CD4-positive, CD25-positive, alpha-beta regulatory T cell (primary cell): ENCODE results near the gene APP. TPM values are rescaled to one million over a fixed set of nuclear protein-coding genes. Genes with fewer than 3 reads are reported as not detected.
A peak's percentile ranks its signal among the peaks of the same experiment; 100 is the strongest.

ENCODE experiments used
- ATAC-seq, 2 donors: fragments of 150-1000 bp; cut with Tn5 transposase; one replicate each; pipeline ENCODE4 v1.10.0; 2021; ENCODE audit warnings: low read depth in 2 of 2, moderate number of reproducible peaks in 2 of 2, moderate library complexity in 1 of 2
- DNase-seq, 3 donors: peaks; one replicate each; pipeline versions ENCODE4 v3.0.0 to v3.0.0-alpha.2; 2012 to 2022; ENCODE audit warnings: mixed read lengths in 1 of 3
- H3K27ac ChIP-seq: one replicate; pipeline ENCODE4 v1.7.0; 2013; ENCODE audit warnings: mild to moderate bottlenecking, low read length; ENCODE audit not compliant: insufficient read depth, poor library complexity, severe bottlenecking
- H3K27me3 ChIP-seq: one replicate; pipeline ENCODE4 v1.7.0; 2013; ENCODE audit warnings: low read length; ENCODE audit not compliant: control insufficient read depth, insufficient read depth
- H3K36me3 ChIP-seq: one replicate; pipeline ENCODE4 v1.7.0; 2013; ENCODE audit warnings: mild to moderate bottlenecking, low read length, moderate library complexity; ENCODE audit not compliant: control insufficient read depth, insufficient read depth
- H3K4me1 ChIP-seq: 2 replicates; pipeline ENCODE4 v1.7.0; 2013; ENCODE audit warnings: mild to moderate bottlenecking, low read length; ENCODE audit not compliant: insufficient read depth, control insufficient read depth, poor library complexity, severe bottlenecking
- H3K4me3 ChIP-seq: one replicate; pipeline ENCODE4 v1.7.0; 2013; ENCODE audit warnings: low read depth, mild to moderate bottlenecking, low read length, moderate library complexity
- H3K9me3 ChIP-seq, 2 experiments: 1 replicate in 1 of 2; 2 replicates in 1 of 2; pipeline ENCODE4 v1.7.0; 2013; ENCODE audit warnings: low read length in 2 of 2, mild to moderate bottlenecking in 1 of 2, moderate library complexity in 1 of 2; ENCODE audit not compliant: control insufficient read depth in 2 of 2
- H3K27ac Mint-ChIP-seq, 3 donors: one replicate each; pipeline ENCODE4 v1.8.0; 2020 to 2022; ENCODE audit warnings: mild to moderate bottlenecking in 3 of 3, mixed read lengths in 3 of 3, moderate library complexity in 2 of 3
- H3K27me3 Mint-ChIP-seq: one replicate; pipeline ENCODE4 v1.8.0; 2022; ENCODE audit warnings: mild to moderate bottlenecking, mixed read lengths
- H3K36me3 Mint-ChIP-seq: one replicate; pipeline ENCODE4 v1.8.0; 2020; ENCODE audit warnings: mixed read lengths
- H3K4me1 Mint-ChIP-seq, 4 donors: one replicate each; pipeline ENCODE4 v1.8.0; 2020 to 2022; ENCODE audit warnings: mixed read lengths in 4 of 4, mild to moderate bottlenecking in 1 of 4
- H3K4me3 Mint-ChIP-seq, 4 donors: one replicate each; pipeline ENCODE4 v1.8.0; 2020 to 2022; ENCODE audit warnings: mild to moderate bottlenecking in 4 of 4, mixed read lengths in 4 of 4, moderate library complexity in 3 of 4
- H3K9me3 Mint-ChIP-seq, 7 donors: one replicate each; pipeline ENCODE4 v1.8.0; 2020 to 2022; ENCODE audit warnings: mixed read lengths in 7 of 7, mild to moderate bottlenecking in 3 of 7, moderate library complexity in 2 of 7
- polyA plus RNA-seq, 4 donors: library from polyadenylated mRNA; unstranded; fragments of 300-500 nt; fragmentation: Illumina TruSeq; gene quantifications; one replicate each; pipeline ENCODE4 v1.2.3, GENCODE V29; 2021
- total RNA-seq: library from RNA; stranded (reverse); gene quantifications from one replicate; pipeline ENCODE4 v1.2.3, GENCODE V29; 2022

Gene APP
- total and polyA plus RNA-seq, 5 donors from 2014 or later = 3.9 to 29.5 (median 7.5) TPM

GRCh38 chr21:26171258-26172100 lies 909 bp upstream of the APP start:
- H3K27me3 ChIP-seq = peaks cover 4% of the 10 kb centered on the region
- Mint-ChIP-seq H3K4me1 (peaks cover 4 to 24% (median 15%) of the 10 kb centered on the region in 4 donors), H3K36me3 (peaks cover 2% of the 10 kb centered on the region), H3K27ac (peak overlapping the region in 1 of 3 donors; percentile 34), H3K27me3 (peaks cover 47% of the 10 kb centered on the region), H3K4me3 (peak overlapping the region; percentile 83 to 89 (median 84)), H3K9me3 (peaks cover 0 to 1% (median 0%) of the 10 kb centered on the region in 7 donors)
- peak overlapping the region; percentile 58 for H3K4me3 ChIP-seq
- ATAC-seq = no peak
- H3K27ac ChIP-seq = no peak overlapping the region
- no peaks in the 10 kb centered on the region for H3K9me3 ChIP-seq
- DNase-seq = no peak
- H3K36me3 ChIP-seq = no peaks in the 10 kb centered on the region
- H3K4me1 ChIP-seq = peaks cover 25% of the 10 kb centered on the region

GRCh38 chr21:26169611-26170470 lies 729 bp downstream of the APP start:
- Mint-ChIP-seq H3K4me1 (peaks cover 4 to 27% (median 15%) of the 10 kb centered on the region in 4 donors), H3K36me3 (peaks cover 2% of the 10 kb centered on the region), H3K9me3 (peaks cover 0 to 1% (median 0%) of the 10 kb centered on the region in 7 donors), H3K27ac (peak overlapping the region in 2 of 3 donors; percentile 52 to 83), H3K27me3 (peaks cover 48% of the 10 kb centered on the region), H3K4me3 (peak overlapping the region; percentile 95 to 100 (median 95))
- Histone ChIP-seq H3K27me3 (peaks cover 4% of the 10 kb centered on the region), H3K4me3 (peak overlapping the region; percentile 67), H3K36me3 (no peaks in the 10 kb centered on the region), H3K27ac (peak overlapping the region; percentile 30), H3K4me1 (peaks cover 25% of the 10 kb centered on the region), H3K9me3 (no peaks in the 10 kb centered on the region)
- DNase-seq = peak; percentile 1 to 48 (median 16)
- peak; percentile 12 to 19 for ATAC-seq

GRCh38 chr21:26169061-26169610 lies 1.4 kb downstream of the APP start:
- Histone ChIP-seq H3K9me3 (no peaks in the 10 kb centered on the region), H3K4me3 (peak overlapping the region; percentile 56), H3K4me1 (peaks cover 25% of the 10 kb centered on the region), H3K27me3 (peaks cover 4% of the 10 kb centered on the region), H3K36me3 (no peaks in the 10 kb centered on the region), H3K27ac (no peak overlapping the region)
- peaks cover 44% of the 10 kb centered on the region for H3K27me3 Mint-ChIP-seq
- peak overlapping the region; percentile 67 to 83 (median 80) for H3K27ac Mint-ChIP-seq
- peaks cover 4 to 27% (median 15%) of the 10 kb centered on the region in 4 donors for H3K4me1 Mint-ChIP-seq
- peak overlapping the region; percentile 95 to 100 (median 95) for H3K4me3 Mint-ChIP-seq
- peaks cover 2% of the 10 kb centered on the region for H3K36me3 Mint-ChIP-seq
- peak in 2 of 3 donors; percentile 50 to 75 for DNase-seq
- H3K9me3 Mint-ChIP-seq = peaks cover 0 to 1% (median 0%) of the 10 kb centered on the region in 7 donors
- ATAC-seq = peak; percentile 59

GRCh38 chr21:26168371-26168770 lies 2.2 kb downstream of the APP start:
- Mint-ChIP-seq H3K4me3 (peak overlapping the region in 3 of 4 donors; percentile 95 to 100 (median 95)), H3K9me3 (peaks cover 0 to 1% (median 0%) of the 10 kb centered on the region in 7 donors), H3K4me1 (peaks cover 4 to 27% (median 15%) of the 10 kb centered on the region in 4 donors), H3K36me3 (peaks cover 2% of the 10 kb centered on the region), H3K27ac (no peak overlapping the region), H3K27me3 (peaks cover 37% of the 10 kb centered on the region)
- no peak for DNase-seq
- H3K36me3 ChIP-seq = no peaks in the 10 kb centered on the region
- peaks cover 4% of the 10 kb centered on the region for H3K27me3 ChIP-seq
- peak overlapping the region; percentile 56 for H3K4me3 ChIP-seq
- peaks cover 25% of the 10 kb centered on the region for H3K4me1 ChIP-seq
- H3K27ac ChIP-seq = no peak overlapping the region
- H3K9me3 ChIP-seq = no peaks in the 10 kb centered on the region
- ATAC-seq = no peak

GRCh38 chr21:26167593-26167992 lies 3.0 kb downstream of the APP start:
- peaks cover 36% of the 10 kb centered on the region for H3K27me3 Mint-ChIP-seq
- Histone ChIP-seq H3K27me3 (peaks cover 4% of the 10 kb centered on the region), H3K36me3 (no peaks in the 10 kb centered on the region), H3K9me3 (no peaks in the 10 kb centered on the region), H3K4me1 (peaks cover 25% of the 10 kb centered on the region), H3K27ac (no peak overlapping the region), H3K4me3 (no peak overlapping the region)
- H3K27ac Mint-ChIP-seq = no peak overlapping the region
- peaks cover 4 to 27% (median 16%) of the 10 kb centered on the region in 4 donors for H3K4me1 Mint-ChIP-seq
- H3K36me3 Mint-ChIP-seq = peaks cover 2% of the 10 kb centered on the region
- peak overlapping the region in 2 of 4 donors; percentile 16 to 73 for H3K4me3 Mint-ChIP-seq
- no peak for DNase-seq
- no peak for ATAC-seq
- peaks cover 0 to 1% (median 0%) of the 10 kb centered on the region in 7 donors for H3K9me3 Mint-ChIP-seq

- Histone ChIP-seq H3K36me3 (no peaks in the 10 kb centered on the region), H3K9me3 (no peaks in the 10 kb centered on the region), H3K4me1 (peaks cover 15% of the 10 kb centered on the region), H3K4me3 (no peak overlapping the region), H3K27ac (no peak overlapping the region), H3K27me3 (peaks cover 4% of the 10 kb centered on the region)
- peaks cover 2% of the 10 kb centered on the region for H3K36me3 Mint-ChIP-seq
- DNase-seq (no peak), ATAC-seq (no peak)
- H3K9me3 Mint-ChIP-seq = no peaks in the 10 kb centered on the region
- peaks cover 30% of the 10 kb centered on the region for H3K27me3 Mint-ChIP-seq
- peaks cover 4 to 19% (median 16%) of the 10 kb centered on the region in 4 donors for H3K4me1 Mint-ChIP-seq
- no peak overlapping the region for H3K4me3 Mint-ChIP-seq
- H3K27ac Mint-ChIP-seq = no peak overlapping the region
These were observed 5.2 kb downstream of the APP start for GRCh38 chr21:26165331-26165730.

- Histone ChIP-seq H3K4me3 (no peak overlapping the region), H3K4me1 (peaks cover 6% of the 10 kb centered on the region), H3K36me3 (no peaks in the 10 kb centered on the region), H3K9me3 (no peaks in the 10 kb centered on the region), H3K27ac (no peak overlapping the region), H3K27me3 (peaks cover 4% of the 10 kb centered on the region)
- H3K27me3 Mint-ChIP-seq = peaks cover 28% of the 10 kb centered on the region
- peaks cover 4 to 20% (median 17%) of the 10 kb centered on the region in 4 donors for H3K4me1 Mint-ChIP-seq
- no peak for DNase-seq
- no peak overlapping the region for H3K27ac Mint-ChIP-seq
- H3K9me3 Mint-ChIP-seq = no peaks in the 10 kb centered on the region
- no peak for ATAC-seq
- peaks cover 2% of the 10 kb centered on the region for H3K36me3 Mint-ChIP-seq
- no peak overlapping the region for H3K4me3 Mint-ChIP-seq
These were observed 6.3 kb downstream of the APP start for GRCh38 chr21:26164311-26164710.
